ENCODE data around the gene SULT1A1.
"Not testable (repeated sequence)": the region's sequence is repeated elsewhere in the genome, so short reads cannot be mapped to it uniquely, and the experiment has no call there.

- TF ChIP-seq, protein P1, sequence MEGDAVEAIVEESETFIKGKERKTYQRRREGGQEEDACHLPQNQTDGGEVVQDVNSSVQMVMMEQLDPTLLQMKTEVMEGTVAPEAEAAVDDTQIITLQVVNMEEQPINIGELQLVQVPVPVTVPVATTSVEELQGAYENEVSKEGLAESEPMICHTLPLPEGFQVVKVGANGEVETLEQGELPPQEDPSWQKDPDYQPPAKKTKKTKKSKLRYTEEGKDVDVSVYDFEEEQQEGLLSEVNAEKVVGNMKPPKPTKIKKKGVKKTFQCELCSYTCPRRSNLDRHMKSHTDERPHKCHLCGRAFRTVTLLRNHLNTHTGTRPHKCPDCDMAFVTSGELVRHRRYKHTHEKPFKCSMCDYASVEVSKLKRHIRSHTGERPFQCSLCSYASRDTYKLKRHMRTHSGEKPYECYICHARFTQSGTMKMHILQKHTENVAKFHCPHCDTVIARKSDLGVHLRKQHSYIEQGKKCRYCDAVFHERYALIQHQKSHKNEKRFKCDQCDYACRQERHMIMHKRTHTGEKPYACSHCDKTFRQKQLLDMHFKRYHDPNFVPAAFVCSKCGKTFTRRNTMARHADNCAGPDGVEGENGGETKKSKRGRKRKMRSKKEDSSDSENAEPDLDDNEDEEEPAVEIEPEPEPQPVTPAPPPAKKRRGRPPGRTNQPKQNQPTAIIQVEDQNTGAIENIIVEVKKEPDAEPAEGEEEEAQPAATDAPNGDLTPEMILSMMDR (conservative IDR thresholded peaks at IDR 0.05; ENCODE audit: low read length): not testable (repeated sequence)
- not testable (repeated sequence) for TF ChIP-seq EZH2phosphoT487 (IDR thresholded peaks at IDR 0.05; ENCODE audit: borderline replicate concordance)
Observed at GRCh38 chr16:28614561-28614960, 4.7 kb upstream of the SULT1A1 start.
